ENCODE data around the gene ZNF638. TPM values are rescaled to one million over a fixed set of nuclear protein-coding genes. Genes with fewer than 3 reads are reported as not detected.

The ZNF638 gene
- total RNA-seq, 1 experiment from 2014 or later: 106 TPM

DNA sequence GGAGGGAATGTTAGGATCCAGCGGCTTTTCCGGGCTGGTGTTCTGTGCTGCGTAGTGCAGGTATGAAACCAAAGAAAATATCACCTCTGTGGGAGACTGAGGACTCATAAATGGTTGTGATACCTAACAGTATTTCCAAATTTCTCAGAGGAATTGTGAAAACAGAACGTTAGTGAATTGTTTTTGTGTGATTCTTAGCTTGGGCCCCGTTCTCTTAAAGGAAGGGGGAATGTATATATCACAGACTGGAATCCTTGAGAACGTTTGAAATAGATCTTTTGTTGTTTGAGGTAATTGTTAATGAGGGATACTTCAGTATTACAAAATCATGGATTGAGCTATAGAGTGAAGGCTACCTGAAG is 834 bp downstream of the ZNF638 start:
- in situ Hi-C loops (cut with HindIII; ENCODE audit: low sequenced_read_pairs): no loop called here
- DNase-seq (ENCODE audit: low spot score): no peak

DNA sequence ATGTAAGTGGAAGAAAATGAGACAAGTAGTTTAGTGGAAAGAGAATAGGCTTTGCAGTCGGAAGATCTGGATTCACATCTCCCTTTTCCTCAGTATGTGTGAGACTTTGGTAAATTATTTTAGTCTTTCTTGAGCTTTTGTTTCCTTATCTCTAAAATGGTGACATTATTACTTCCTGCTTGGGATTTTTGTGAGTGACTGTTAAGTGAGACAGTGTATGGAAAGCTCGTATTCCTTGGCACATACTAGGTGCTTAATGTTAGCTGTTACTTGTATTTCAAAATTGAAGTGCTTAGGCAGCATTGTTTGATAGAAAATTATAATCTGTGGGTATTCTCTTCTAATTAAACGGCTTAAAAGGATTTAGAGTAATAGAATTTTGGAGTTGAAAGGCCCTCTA is 2.0 kb downstream of the ZNF638 start:
- no peak for DNase-seq (ENCODE audit: low spot score)
- in situ Hi-C loops (cut with HindIII; ENCODE audit: low sequenced_read_pairs): no loop called here

DNA sequence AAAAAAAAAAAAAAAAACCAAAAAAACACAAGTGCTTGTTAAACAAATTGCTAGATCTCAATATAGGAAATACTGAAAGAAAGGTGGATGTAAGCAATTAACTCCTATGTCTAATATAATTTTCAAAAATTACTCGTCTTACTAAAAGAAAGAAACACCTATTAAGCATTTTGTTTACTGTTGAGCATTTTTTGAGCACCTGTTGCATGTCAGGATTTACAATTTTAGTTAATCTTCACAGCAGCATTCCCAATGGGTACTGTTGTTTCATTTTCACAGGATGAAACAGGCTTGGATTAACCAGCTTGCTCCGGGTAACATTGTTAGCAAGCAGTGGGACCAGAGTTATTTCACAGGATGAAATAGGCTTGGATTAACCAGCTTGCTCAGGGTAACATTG is 4.8 kb downstream of the ZNF638 start:
- DNase-seq (ENCODE audit: low spot score): no peak
- in situ Hi-C loops (cut with HindIII; ENCODE audit: low sequenced_read_pairs): no loop called here

DNA sequence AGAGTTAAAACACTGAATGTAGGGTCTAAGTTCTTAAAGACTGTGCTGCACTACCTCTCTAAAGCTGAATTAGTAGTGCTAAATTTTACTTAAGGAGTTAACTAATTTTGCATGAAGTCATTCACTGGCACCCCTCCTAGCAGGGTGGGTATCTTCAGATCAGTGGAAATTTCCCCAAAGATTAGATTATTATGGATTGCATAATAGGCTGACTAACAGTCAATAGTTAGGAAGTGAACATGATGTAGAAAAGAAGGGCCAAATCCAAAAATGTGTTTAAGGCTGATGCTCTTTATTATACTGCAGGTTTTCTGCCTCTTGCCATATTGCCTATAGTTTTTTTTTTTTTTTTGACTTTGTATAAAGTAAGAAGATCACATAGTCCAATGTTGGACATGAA is 5.2 kb downstream of the ZNF638 start:
- in situ Hi-C loops (cut with HindIII; ENCODE audit: low sequenced_read_pairs): no loop called here

DNA sequence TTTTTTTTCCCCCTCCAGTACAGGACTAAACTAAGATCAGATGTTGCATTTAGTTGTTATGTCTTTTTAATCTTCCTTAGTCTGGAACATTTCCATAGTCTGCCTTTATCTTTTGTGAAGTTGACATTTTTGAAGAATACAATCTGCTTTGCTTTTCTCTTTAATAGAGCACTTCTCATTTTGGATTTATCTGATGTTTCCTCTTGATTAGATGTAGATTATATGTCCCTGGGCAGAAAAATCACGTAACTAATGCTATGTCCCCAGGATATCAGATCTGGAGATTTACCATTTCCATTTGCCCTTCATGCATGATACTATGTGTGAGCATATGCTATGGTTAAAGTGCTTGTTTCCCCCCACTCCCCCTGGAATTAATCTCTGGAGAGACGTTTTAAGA is 6.2 kb downstream of the ZNF638 start:
- in situ Hi-C loops (cut with HindIII; ENCODE audit: low sequenced_read_pairs): no loop called here
- DNase-seq (ENCODE audit: low spot score): no peak

More for the DNA sequence above, 5.2 kb downstream of the ZNF638 start:
- DNase-seq (ENCODE audit: low spot score): no peak

DNA sequence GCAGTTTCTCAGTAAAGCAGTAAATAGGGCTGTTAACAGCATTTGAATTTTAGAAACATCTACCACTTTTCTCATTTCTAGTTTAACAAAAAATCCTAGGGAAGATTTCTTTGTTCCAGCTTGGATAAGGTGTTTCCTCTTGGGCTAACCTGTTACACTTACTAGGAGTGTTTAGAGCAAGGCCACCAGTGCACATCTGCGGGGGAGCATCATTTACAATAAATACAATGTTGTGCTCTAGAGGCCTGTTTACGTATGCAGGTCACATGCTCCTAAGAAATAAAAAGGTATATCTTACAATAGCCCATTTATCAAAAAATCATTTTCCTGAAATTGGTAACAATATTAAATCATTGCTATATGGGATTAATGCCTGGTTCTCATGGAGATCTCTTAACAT is 8.1 kb downstream of the ZNF638 start:
- DNase-seq (ENCODE audit: low spot score): no peak
- in situ Hi-C loops (cut with HindIII; ENCODE audit: low sequenced_read_pairs): no loop called here

DNA sequence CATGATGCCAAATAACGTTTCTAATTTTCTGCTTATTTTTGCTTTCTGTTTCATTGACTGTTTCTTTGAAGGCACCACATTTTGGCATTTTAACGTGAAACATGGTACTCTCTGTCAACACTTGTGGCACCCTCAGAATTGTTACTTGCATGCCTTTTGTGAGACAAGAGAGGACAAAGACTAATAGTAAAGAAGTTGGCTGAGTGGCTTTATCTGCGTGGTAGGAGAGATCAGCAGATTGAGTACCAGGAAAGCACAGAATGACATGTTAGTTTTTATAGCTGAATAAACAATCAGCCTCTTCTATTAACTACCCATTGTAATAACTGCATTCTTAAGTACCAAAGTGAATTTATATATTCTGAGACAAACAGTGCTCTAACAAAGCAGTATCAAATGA is 8.6 kb downstream of the ZNF638 start:
- in situ Hi-C loops (cut with HindIII; ENCODE audit: low sequenced_read_pairs): no loop called here
- no peak for DNase-seq (ENCODE audit: low spot score)

DNA sequence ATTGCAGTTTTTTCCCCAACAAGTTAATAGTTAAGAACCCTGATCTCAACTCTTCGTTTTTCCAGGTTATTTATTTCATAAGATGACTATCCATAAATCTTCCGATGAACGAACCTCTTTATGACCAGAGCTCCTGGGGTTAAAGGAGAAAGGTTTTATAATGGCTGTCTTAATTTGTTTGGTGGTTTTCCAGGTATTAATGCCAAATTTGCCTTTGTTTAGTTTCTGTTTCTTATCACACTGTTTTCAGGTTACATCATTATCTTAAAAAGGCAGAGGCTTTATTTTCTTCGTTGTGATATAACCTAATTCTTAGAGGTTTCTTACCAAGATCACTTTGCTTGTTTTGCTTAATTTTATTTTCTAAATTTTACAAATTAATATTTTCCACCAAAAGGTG is 10.1 kb downstream of the ZNF638 start:
- in situ Hi-C loops (cut with HindIII; ENCODE audit: low sequenced_read_pairs): no loop called here
- DNase-seq (ENCODE audit: low spot score): no peak

DNA sequence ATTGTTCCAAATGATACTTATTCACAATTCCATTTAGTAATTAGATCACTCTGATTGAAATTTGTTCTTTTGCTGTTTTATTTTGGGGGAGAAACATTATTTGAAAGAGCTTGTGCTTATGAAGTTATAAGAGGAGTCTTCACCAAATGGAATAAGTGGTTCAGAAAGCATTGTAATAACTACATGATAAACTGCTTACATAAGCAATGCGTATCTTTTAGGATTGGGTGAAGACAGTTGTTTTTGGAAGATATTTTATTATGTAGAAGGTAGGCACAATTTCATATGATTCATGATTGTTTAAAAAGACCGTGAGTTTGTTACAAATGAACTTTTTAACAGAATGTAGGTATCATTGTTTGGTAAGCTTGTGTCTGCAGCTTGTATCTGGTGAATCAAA is 14.5 kb downstream of the ZNF638 start:
- DNase-seq (ENCODE audit: low spot score): no peak
- in situ Hi-C loops (cut with HindIII; ENCODE audit: low sequenced_read_pairs): no loop called here

DNA sequence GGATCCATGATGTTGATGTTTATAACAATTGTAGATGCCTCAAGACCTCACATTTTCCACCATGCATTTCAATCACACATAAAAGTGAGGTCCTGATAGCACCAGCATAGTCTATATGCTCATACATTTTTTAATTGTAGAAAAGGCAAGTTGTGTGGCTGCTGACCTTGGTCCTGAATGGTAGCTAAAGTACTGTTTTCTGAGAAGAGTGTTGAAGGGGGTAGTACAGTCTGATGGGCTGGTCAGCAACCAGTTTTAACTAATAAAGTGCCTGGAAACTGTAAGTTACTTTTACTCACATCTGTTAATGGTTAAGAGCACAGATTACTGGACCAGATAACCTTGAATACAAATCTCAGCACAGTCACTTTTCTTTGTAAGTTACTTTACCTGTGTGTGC is 15.9 kb downstream of the ZNF638 start:
- in situ Hi-C loops (cut with HindIII; ENCODE audit: low sequenced_read_pairs): no loop called here
- no peak for DNase-seq (ENCODE audit: low spot score)

DNA sequence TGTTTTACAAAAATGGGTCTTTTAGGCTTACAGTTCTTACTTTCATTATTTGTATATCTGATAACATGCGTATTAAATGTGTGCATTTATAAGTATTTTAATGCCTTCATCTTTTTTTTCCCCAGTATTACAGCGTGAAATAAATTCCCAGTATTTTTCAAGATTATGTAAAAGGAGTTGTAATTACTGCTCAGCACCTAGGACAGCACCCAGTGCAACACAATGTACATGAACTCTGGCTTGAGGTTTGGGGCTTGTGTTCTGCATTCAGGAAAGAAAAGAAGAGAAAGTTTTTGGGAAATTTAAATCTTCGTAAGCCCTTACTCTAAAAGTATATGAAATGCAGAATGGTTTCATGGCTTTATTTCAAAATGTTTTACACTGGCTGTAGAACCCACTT is 16.7 kb downstream of the ZNF638 start:
- DNase-seq (ENCODE audit: low spot score): no peak

DNA sequence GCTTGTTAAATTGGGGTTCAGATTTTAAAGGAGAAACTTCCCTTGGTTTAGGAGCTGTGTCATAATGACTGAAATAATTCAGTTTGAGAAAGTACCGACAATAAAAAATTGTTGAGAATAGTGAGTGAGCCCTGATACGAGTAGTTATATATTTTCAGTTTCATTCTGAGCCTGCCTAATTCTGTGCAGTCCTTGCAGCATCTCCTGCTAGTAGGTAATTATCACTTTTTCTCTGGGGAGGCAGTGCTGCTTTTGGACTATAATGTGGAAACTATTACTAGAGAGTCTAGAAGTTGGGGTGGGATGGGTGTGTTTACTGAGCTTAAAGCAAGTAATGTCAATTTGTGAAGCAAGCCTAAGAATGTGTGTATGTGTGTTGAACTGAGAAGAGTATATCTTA is 21.7 kb downstream of the ZNF638 start:
- DNase-seq (ENCODE audit: low spot score): no peak
- in situ Hi-C loops (cut with HindIII; ENCODE audit: low sequenced_read_pairs): no loop called here

More for the DNA sequence above, 16.7 kb downstream of the ZNF638 start:
- in situ Hi-C loops (cut with HindIII; ENCODE audit: low sequenced_read_pairs): no loop called here

DNA sequence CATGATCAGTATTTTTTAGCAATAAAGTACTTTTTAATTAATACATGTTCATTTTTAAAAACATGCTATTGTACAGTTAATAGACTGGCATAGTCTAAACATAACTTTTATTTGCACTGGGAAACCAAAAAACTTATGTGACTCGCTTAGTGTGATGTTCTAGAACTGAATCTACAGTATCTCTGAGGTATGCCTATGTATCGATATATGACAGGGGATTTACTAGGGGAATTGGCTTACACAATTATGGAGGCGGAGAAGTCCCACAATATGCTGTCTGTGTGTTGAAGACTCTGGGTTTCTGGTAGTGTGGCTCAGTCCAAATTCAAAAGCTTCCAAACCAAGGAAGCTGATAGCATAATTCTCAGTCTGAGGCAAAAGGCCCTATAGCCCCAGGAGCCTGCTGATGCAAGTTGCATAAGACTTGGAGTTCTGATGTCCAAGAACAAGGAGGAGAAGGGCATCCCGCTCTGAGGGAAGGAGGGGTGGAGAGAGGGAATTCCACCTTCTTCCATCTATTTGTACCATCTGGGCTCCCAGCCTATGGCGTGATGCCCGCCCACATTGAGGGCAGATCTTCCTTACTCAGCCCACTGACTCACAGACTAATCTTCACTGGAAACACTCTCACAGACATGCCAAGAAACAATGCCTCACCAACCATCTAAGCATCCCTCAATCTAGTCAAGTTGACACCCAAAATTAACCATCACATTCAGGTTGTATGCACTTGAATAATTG is 27.5 kb downstream of the ZNF638 start:
- peak; percentile 44 for DNase-seq (ENCODE audit: low spot score)
- in situ Hi-C loops (cut with HindIII; ENCODE audit: low sequenced_read_pairs): no loop called here

DNA sequence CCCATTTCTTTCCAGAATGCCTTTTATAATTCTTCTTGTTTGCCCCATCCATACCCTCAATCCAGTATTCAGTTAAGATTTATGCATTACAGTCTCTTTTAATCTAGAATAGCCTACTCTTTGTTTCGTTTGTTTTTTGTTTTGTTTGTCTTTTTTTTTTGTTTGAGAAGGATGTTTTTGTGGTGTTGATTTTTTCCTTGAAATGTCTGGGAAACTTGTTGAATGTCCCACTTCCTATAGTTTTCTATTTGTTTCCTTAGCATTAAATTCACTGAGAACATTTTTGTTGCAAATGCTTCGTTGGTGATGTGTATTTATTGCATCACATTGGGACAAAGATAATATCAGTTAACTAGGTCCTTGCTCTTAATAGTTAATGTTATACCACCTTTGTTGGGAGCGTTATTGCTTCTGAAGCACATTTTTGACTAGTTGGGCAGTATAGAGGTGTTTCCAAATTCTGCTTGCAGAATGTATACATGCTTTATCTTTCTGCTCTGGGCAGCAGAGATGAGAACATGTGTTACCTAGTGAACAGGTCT is 28.9 kb downstream of the ZNF638 start:
- no peak for DNase-seq (ENCODE audit: low spot score)

DNA sequence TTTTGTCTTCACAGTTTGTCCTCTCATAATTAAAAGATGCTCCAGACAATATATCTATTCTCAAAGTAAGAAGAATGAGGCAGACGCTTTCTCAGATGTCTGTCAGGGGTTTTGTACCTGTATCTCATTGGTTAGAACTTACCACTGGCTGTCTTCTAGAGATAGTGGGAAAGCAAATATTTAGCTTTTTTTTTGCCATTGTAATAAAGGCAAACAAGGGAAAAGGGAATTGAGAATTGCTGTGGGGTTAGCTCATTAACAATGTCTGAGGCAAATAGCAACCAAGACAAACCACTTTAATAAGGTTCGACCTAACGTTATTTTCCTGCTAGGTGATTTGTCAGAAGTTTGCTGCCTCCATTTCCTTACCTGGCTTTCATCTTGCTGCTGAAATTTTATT is 30.0 kb downstream of the ZNF638 start:
- in situ Hi-C loops (cut with HindIII; ENCODE audit: low sequenced_read_pairs): no loop called here
- no peak for DNase-seq (ENCODE audit: low spot score)

More for the DNA sequence above, 28.9 kb downstream of the ZNF638 start:
- in situ Hi-C loops (cut with HindIII; ENCODE audit: low sequenced_read_pairs): no loop called here

DNA sequence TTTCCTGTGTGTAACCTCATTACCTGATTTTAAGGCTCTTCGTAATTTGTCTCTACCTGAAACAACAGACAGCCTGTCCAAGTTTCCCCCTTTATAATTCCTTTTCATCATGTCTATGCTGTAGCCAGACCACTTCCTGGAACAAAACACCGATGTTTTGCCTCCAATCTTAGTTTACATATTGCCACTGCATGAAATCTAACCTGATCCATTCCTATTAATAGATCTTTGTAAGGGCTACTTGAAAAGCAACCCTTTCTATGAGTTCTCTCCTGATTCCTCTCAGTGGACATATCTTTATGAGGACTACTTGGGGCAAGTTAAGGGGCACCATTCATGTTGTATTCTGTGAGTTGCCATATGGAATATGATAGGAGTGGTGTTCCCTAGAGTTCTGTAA is 30.9 kb downstream of the ZNF638 start:
- DNase-seq (ENCODE audit: low spot score): no peak
- in situ Hi-C loops (cut with HindIII; ENCODE audit: low sequenced_read_pairs): no loop called here

DNA sequence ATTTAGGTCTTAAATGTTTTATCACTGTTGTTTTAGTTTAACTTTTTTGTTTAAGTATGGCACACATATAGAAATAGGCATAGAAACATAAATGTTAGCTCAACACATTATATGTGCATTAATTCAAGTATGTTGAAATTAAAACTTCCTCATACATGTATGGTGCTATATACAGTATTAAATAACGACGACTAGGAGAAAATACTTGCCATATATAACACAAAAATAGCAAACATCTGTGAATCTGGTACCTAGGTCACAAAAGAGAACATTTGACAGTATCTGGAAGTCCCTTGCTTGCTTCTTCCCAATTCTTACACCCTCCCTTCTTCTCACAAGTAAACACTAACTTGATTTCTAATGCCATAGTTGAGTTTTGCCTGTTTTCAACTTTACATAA is 38.4 kb downstream of the ZNF638 start:
- DNase-seq (ENCODE audit: low spot score): no peak
- in situ Hi-C loops (cut with HindIII; ENCODE audit: low sequenced_read_pairs): no loop called here

DNA sequence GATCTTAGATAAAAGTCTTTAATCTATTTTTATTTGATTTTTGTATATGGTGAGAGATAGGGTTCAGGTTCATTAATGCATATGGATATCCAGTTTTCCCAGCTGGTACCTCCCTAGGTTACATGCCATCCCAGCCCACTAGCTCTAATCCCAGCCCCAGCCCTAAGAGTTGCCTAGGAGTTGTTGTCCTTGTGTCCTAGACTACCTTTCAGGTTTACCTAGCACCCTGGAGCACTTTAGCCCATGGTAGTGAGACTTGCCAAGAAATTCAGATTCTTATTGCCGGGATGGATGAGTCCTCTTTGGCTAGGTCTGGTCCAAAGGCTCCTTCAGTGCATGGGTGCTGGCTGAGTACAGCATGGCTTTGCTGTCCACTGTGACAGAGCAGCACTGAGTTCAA is 40.5 kb downstream of the ZNF638 start:
- DNase-seq (ENCODE audit: low spot score): peak; percentile 22
- in situ Hi-C loops (cut with HindIII; ENCODE audit: low sequenced_read_pairs): no loop called here

DNA sequence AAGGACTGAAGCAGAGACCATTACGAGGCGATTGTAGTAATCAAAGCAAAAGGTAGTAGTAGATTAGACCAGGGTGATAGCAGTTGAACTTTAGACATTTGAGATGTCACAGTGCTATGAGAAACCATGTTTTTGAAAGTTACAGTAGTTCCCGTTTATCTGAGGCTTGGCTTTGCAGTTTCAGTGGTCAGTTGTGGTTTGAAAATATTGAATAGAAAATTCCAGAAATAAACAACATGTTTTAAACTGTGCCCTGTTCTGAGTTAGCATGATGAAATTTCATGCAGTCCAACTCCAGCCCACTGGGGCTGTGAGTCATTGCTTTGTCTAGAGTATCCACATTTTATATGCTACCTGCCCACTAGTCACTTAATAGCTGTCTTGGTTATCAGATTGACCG is 47.5 kb downstream of the ZNF638 start:
- no peak for DNase-seq (ENCODE audit: low spot score)
- in situ Hi-C loops (cut with HindIII; ENCODE audit: low sequenced_read_pairs): no loop called here

DNA sequence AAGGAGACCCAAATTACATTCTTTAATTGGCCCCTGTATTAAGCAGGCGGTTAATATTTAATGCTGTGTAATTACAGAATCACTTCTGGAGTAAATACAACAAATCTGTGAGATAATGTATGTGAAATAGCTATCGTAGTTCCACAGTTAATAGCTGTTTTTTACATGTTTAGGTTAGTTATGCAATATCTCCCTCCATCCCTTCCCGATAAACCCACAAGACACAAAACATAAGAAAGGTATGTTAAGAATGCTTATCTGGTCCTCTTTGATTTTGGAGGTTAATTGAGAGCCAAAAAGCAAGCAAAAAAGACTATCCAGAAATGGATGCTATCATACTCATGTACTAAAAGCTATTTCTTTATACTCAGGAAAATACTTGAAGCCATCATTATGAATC is 49.1 kb downstream of the ZNF638 start:
- DNase-seq (ENCODE audit: low spot score): no peak
- in situ Hi-C loops (cut with HindIII; ENCODE audit: low sequenced_read_pairs): no loop called here

DNA sequence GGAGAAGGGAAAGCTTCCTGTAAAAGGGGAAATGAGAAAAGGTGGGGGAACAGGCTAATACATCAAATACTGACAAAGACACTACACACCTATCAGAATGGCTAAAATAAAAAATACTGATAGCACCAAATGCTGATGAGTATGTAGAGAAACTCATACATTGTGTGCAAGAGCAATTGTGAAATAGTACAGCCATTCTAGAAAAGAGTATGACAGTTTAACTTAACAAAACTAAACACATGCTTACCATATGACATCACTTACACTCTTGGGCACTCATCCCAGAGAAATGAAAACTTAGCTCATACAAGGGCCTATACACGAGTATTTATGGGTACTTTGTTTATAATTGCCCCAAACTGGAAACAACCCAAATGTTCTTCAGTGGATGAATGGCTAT is 53.4 kb downstream of the ZNF638 start:
- DNase-seq (ENCODE audit: low spot score): no peak
- in situ Hi-C loops (cut with HindIII; ENCODE audit: low sequenced_read_pairs): no loop called here
